ENCODE results near the gene INTS6. TPM values are rescaled to one million over a fixed set of nuclear protein-coding genes. Genes with fewer than 3 reads are reported as not detected.

The INTS6 gene
- total and polyA plus RNA-seq, 2 donors from 2014 or later = 8.3 to 31.0 TPM

GRCh38 chr13:51359352-51359751 lies 93.5 kb downstream of the INTS6 start:
- H3K9me3 ChIP-seq (ENCODE audit: control insufficient read depth in 2 of 3, insufficient read depth in 1 of 3, low read length in 3 of 3) = no peaks in the 10 kb centered on the region
- intact Hi-C loops (cut with DNase I) = no loop called here
- H3K27me3 ChIP-seq (ENCODE audit: control insufficient read depth, insufficient read depth, low read length) = no peaks in the 10 kb centered on the region
- H3K27ac ChIP-seq (ENCODE audit: low read depth in 2 of 2, low read length in 2 of 2) = no peak overlapping the region
- no peak overlapping the region for H3K4me3 ChIP-seq (ENCODE audit: low read length in 3 of 3)
- DNase-seq (no peak), FAIRE-seq (no peak)
- no peaks in the 10 kb centered on the region for H3K4me1 ChIP-seq (ENCODE audit: control insufficient read depth in 2 of 3, insufficient read depth in 2 of 3, low read depth in 1 of 3, low read length in 3 of 3)
- peaks cover 0 to 2% (median 0%) of the 10 kb centered on the region in 3 donors for H3K36me3 ChIP-seq (ENCODE audit: control insufficient read depth in 2 of 3, insufficient read depth in 3 of 3, low read length in 3 of 3)
- no peak overlapping the region for H3K9ac ChIP-seq (ENCODE audit: low read length in 3 of 3)
- TF ChIP-seq CTCF (IDR thresholded peaks at IDR 0.05; ENCODE audit: borderline replicate concordance, extremely low read depth, insufficient read depth) = no peak

DNA sequence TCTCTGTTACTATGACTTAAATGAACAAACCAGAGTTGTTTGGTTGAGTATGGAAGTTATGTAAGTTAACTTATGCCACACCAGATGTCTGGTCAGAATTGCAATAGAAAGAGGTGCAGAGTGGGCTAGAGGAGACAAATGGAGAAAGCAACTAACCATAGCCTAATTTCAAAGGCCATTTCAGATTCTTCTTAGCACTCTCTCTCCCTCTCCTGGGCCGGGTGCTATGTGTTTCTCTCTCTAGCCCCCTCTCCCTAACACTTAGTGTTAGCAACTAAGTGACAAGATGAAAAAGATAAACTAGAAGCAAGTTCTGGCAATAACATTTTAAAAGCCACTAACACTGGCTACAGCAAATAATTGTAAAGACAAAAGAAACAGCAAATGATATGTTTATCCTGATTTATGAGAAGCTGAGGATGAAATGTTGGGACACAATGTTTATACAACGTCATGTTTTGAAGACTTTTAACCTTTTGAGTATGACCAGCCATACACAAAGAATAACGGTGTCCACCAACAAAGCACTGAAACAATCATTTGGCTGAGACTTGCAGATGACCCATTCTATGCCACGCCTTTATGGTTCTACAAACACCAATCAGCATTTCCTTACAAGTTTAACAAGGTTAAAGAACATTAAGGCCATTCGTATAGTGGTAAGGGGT lies 94.8 kb downstream of the INTS6 start:
- no peak for FAIRE-seq
- intact Hi-C loops (cut with DNase I) = no loop called here
- no peaks in the 10 kb centered on the region for H3K4me1 ChIP-seq (ENCODE audit: control insufficient read depth in 2 of 3, insufficient read depth in 2 of 3, low read depth in 1 of 3, low read length in 3 of 3)
- no peak overlapping the region for H3K9ac ChIP-seq (ENCODE audit: low read length in 3 of 3)
- DNase-seq = no peak
- TF ChIP-seq CTCF (IDR thresholded peaks at IDR 0.05; ENCODE audit: borderline replicate concordance, extremely low read depth, insufficient read depth) = no peak
- no peaks in the 10 kb centered on the region for H3K9me3 ChIP-seq (ENCODE audit: control insufficient read depth in 2 of 3, insufficient read depth in 1 of 3, low read length in 3 of 3)
- H3K27me3 ChIP-seq (ENCODE audit: control insufficient read depth, insufficient read depth, low read length) = no peaks in the 10 kb centered on the region
- H3K36me3 ChIP-seq (ENCODE audit: control insufficient read depth in 2 of 3, insufficient read depth in 3 of 3, low read length in 3 of 3) = no peaks in the 10 kb centered on the region
- no peak overlapping the region for H3K27ac ChIP-seq (ENCODE audit: low read depth in 2 of 2, low read length in 2 of 2)
- no peak overlapping the region for H3K4me3 ChIP-seq (ENCODE audit: low read length in 3 of 3)

DNA sequence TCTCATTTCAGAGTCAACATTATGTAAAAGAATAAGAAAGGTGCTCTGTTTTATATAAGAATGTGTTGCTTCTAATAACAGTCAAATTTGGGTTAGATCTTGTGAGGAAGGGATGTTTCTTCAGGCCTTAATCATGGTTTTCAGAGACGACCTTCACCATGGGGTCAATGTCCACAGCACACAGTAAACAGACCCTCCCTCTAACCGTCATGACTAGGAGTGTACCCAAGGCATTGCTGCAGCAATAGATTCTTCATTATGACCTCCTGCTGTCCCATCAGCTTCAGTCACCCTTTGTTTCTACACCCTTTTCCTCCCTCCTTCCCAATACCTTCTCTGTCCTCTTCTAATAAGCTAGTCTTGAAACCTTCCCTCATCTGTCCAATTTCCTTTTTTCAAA lies 97.6 kb downstream of the INTS6 start:
- no peaks in the 10 kb centered on the region for H3K9me3 ChIP-seq (ENCODE audit: control insufficient read depth in 2 of 3, insufficient read depth in 1 of 3, low read length in 3 of 3)
- no peak for FAIRE-seq
- intact Hi-C loops (cut with DNase I) = no loop called here
- no peaks in the 10 kb centered on the region for H3K27me3 ChIP-seq (ENCODE audit: control insufficient read depth, insufficient read depth, low read length)
- no peaks in the 10 kb centered on the region for H3K4me1 ChIP-seq (ENCODE audit: control insufficient read depth in 2 of 3, insufficient read depth in 2 of 3, low read depth in 1 of 3, low read length in 3 of 3)
- no peak overlapping the region for H3K4me3 ChIP-seq (ENCODE audit: low read length in 3 of 3)
- H3K9ac ChIP-seq (ENCODE audit: low read length in 3 of 3) = no peak overlapping the region
- TF ChIP-seq CTCF (IDR thresholded peaks at IDR 0.05; ENCODE audit: borderline replicate concordance, extremely low read depth, insufficient read depth) = no peak
- H3K36me3 ChIP-seq (ENCODE audit: control insufficient read depth in 2 of 3, insufficient read depth in 3 of 3, low read length in 3 of 3) = no peaks in the 10 kb centered on the region
- DNase-seq = no peak
- H3K27ac ChIP-seq (ENCODE audit: low read depth in 2 of 2, low read length in 2 of 2) = no peak overlapping the region

GRCh38 chr13:51349016-51349415 lies 103.8 kb downstream of the INTS6 start:
- DNase-seq (no peak), FAIRE-seq (no peak)
- Histone ChIP-seq H3K9ac (ENCODE audit: low read length in 3 of 3) (no peak overlapping the region), H3K4me1 (ENCODE audit: control insufficient read depth in 2 of 3, insufficient read depth in 2 of 3, low read depth in 1 of 3, low read length in 3 of 3) (peaks cover 0 to 6% (median 0%) of the 10 kb centered on the region in 3 donors), H3K27ac (ENCODE audit: low read depth in 2 of 2, low read length in 2 of 2) (no peak overlapping the region), H3K27me3 (ENCODE audit: control insufficient read depth, insufficient read depth, low read length) (no peaks in the 10 kb centered on the region), H3K36me3 (ENCODE audit: control insufficient read depth in 2 of 3, insufficient read depth in 3 of 3, low read length in 3 of 3) (no peaks in the 10 kb centered on the region), H3K4me3 (ENCODE audit: low read length in 3 of 3) (no peak overlapping the region), H3K9me3 (ENCODE audit: control insufficient read depth in 2 of 3, insufficient read depth in 1 of 3, low read length in 3 of 3) (no peaks in the 10 kb centered on the region)
- intact Hi-C loops (cut with DNase I) = no loop called here
- no peak for TF ChIP-seq CTCF (IDR thresholded peaks at IDR 0.05; ENCODE audit: borderline replicate concordance, extremely low read depth, insufficient read depth)
